GM12892 (cell line): Measurements from ENCODE around the gene PACS2.

ENCODE experiments used
- POLR2A ChIP-seq: IDR thresholded peaks from 2 replicates; pipeline ENCODE4 v1.6.1; 2011; ENCODE audit warnings: low read depth, low read length, control low read depth
- POLR2AphosphoS5 ChIP-seq: IDR thresholded peaks from 2 replicates; pipeline ENCODE4 v1.6.1; 2011; ENCODE audit warnings: low read depth, low read length, control low read depth

DNA sequence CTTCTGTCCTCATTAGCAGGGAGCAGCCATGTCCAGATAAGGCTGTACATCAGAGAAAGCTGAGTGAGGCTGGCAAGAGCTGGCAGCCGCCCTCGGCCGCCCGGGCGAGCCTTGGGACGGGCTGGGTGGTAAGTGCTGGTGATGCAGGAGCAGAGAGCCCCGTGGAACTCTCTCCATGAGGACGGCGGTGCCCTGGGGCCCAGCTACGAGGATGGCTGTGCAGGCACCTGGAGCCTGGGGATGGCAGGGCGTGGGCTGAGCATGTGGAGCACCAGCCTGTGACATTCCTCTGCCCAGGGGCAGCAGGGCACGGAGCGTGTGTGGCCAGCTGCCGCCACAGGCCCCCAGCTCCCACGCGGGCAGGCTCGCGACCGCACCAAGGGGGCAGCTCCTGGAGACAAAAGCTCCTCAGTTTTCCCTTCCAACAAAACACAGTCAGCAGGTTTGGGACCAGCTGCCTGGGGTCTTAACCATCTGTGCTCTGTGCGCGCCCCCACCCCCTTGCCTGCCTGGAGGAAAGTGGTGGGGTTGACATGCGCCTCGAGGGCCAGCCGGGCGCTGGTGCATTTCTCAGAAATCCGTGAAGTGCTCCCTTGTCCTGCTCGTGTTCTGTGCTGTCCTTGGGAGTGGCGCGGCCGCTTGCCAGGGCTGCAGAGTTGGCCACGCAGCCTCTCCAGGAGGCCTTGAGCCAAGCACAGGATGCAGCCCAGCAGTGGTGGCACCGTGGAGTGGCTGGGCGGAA is 21.4 kb downstream of the PACS2 start:
- no peak for TF ChIP-seq POLR2A
- TF ChIP-seq POLR2AphosphoS5, result no peak
